ENCODE measurements around the gene SPECC1L. TPM values are rescaled to one million over a fixed set of nuclear protein-coding genes. Genes with fewer than 3 reads are reported as not detected.

Gene SPECC1L
- total and polyA plus RNA-seq, 2 experiments from 2014 or later: 19.7 to 43.2 TPM

GRCh38 chr22:24323233-24323632 lies 52.6 kb downstream of the SPECC1L start:
- Histone ChIP-seq H3K9me3 (ENCODE audit: low read depth) (no peaks in the 10 kb centered on the region), H3K27me3 (no peaks in the 10 kb centered on the region), H3K36me3 (peaks cover 47% of the 10 kb centered on the region), H3K4me1 (ENCODE audit: low read depth) (no peaks in the 10 kb centered on the region), H3K4me3 (no peak overlapping the region), H3K27ac (no peak overlapping the region)
- TF ChIP-seq CTCF (IDR thresholded peaks at IDR 0.05; ENCODE audit: low read depth, low read length): no peak
- DNase-seq (ENCODE audit: low read depth in 1 of 2, low spot score in 1 of 2): no peak

GRCh38 chr22:24323695-24324094 lies 53.1 kb downstream of the SPECC1L start:
- no peak for DNase-seq (ENCODE audit: low read depth in 1 of 2, low spot score in 1 of 2)
- TF ChIP-seq CTCF (IDR thresholded peaks at IDR 0.05; ENCODE audit: low read depth, low read length): no peak
- Histone ChIP-seq H3K27me3 (no peaks in the 10 kb centered on the region), H3K27ac (no peak overlapping the region), H3K9me3 (ENCODE audit: low read depth) (no peaks in the 10 kb centered on the region), H3K4me3 (no peak overlapping the region), H3K4me1 (ENCODE audit: low read depth) (no peaks in the 10 kb centered on the region), H3K36me3 (peaks cover 49% of the 10 kb centered on the region)

- Histone ChIP-seq H3K4me3 (no peak overlapping the region), H3K27me3 (no peaks in the 10 kb centered on the region), H3K36me3 (peaks cover 51% of the 10 kb centered on the region), H3K4me1 (ENCODE audit: low read depth) (no peaks in the 10 kb centered on the region), H3K27ac (no peak overlapping the region), H3K9me3 (ENCODE audit: low read depth) (no peaks in the 10 kb centered on the region)
- TF ChIP-seq CTCF (IDR thresholded peaks at IDR 0.05; ENCODE audit: low read depth, low read length): no peak
- no peak for DNase-seq (ENCODE audit: low read depth in 1 of 2, low spot score in 1 of 2)
Observed at GRCh38 chr22:24324137-24324536, 53.5 kb downstream of the SPECC1L start.

- DNase-seq (ENCODE audit: low read depth in 1 of 2, low spot score in 1 of 2): peak; percentile 51 to 91
- Histone ChIP-seq H3K36me3 (peaks cover 52% of the 10 kb centered on the region), H3K27me3 (no peaks in the 10 kb centered on the region), H3K27ac (no peak overlapping the region), H3K4me1 (ENCODE audit: low read depth) (no peaks in the 10 kb centered on the region), H3K9me3 (ENCODE audit: low read depth) (no peaks in the 10 kb centered on the region), H3K4me3 (no peak overlapping the region)
- peak; percentile 77 for TF ChIP-seq CTCF (IDR thresholded peaks at IDR 0.05; ENCODE audit: low read depth, low read length)
Observed at GRCh38 chr22:24325105-24325757, 54.6 kb downstream of the SPECC1L start.

- Histone ChIP-seq H3K4me3 (no peak overlapping the region), H3K27ac (no peak overlapping the region), H3K9me3 (ENCODE audit: low read depth) (no peaks in the 10 kb centered on the region), H3K4me1 (ENCODE audit: low read depth) (no peaks in the 10 kb centered on the region), H3K27me3 (no peaks in the 10 kb centered on the region), H3K36me3 (peaks cover 56% of the 10 kb centered on the region)
- no peak for TF ChIP-seq CTCF (IDR thresholded peaks at IDR 0.05; ENCODE audit: low read depth, low read length)
- no peak for DNase-seq (ENCODE audit: low read depth in 1 of 2, low spot score in 1 of 2)
Observed at GRCh38 chr22:24326266-24326665, 55.6 kb downstream of the SPECC1L start.
